ENCODE data around the gene VCPKMT.

DNA sequence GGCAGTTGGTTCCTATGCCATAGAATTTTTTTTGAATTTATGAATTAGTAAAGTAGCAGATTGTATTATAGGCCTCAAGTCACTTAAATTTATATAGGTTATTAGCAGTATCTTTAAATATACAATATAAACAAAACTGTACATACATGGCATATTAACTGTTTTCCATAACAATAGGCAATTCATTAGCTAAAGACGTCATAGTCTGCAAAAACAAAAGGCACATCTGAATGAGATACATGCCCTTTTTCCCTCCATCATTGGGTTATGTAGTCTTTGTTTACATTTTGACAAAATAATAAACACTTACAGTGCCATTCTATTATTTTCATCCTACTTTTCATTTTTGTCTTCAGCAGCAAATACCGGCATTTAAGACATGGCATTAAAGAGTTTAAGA lies 1.1 kb upstream of the VCPKMT start:
- TF ChIP-seq, protein P1, sequence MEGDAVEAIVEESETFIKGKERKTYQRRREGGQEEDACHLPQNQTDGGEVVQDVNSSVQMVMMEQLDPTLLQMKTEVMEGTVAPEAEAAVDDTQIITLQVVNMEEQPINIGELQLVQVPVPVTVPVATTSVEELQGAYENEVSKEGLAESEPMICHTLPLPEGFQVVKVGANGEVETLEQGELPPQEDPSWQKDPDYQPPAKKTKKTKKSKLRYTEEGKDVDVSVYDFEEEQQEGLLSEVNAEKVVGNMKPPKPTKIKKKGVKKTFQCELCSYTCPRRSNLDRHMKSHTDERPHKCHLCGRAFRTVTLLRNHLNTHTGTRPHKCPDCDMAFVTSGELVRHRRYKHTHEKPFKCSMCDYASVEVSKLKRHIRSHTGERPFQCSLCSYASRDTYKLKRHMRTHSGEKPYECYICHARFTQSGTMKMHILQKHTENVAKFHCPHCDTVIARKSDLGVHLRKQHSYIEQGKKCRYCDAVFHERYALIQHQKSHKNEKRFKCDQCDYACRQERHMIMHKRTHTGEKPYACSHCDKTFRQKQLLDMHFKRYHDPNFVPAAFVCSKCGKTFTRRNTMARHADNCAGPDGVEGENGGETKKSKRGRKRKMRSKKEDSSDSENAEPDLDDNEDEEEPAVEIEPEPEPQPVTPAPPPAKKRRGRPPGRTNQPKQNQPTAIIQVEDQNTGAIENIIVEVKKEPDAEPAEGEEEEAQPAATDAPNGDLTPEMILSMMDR (IDR thresholded peaks at IDR 0.05; ENCODE audit: low read depth, low read length, poor library complexity, severe bottlenecking), result no peak
- no peak for TF ChIP-seq EZH2phosphoT487 (IDR thresholded peaks at IDR 0.05; ENCODE audit: borderline replicate concordance, low read length)

All from DOHH2 (cell line).